SKM-1 treated with dmso at 0.1 percent for 144 hours (cell line): ENCODE results near the gene TGFB1I1.

Experiments
- DNase-seq: peaks from one replicate; lab custom pipeline; 2025; ENCODE audit not compliant: unreplicated experiment; lab: John Stamatoyannopoulos, UW

TGFB1I1 gene

DNA sequence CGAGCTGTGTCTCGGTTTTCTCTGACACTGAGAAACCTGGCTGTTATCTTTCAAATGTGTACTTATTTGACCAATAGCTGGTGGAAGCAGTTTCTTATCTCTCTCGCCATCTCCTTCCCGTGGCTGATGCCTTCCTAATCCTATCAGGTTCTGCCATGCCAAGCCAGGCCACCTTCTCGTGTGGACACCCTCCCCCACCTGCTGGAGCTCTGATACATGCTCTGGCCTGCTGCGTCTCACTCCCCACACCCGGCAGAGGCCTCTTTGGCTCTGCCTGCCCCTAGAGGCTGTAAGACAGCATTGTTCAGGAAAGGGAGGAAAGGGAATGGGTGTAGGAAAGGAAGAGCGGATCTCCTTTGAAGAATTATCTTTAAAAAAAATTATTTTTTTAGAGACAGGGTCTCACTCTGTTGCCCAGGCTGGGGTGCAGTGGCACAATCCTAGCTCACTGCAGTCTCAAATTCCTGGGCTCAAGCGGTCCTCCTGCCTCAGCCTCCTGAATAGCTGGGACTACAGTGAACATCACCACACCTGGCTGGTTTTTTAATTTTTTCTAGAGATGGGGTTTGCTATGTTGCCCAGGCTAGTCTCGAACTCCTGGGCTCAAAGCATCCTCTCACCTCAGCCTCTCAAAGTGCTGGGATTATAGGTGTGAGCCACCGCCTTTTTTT is 20.1 kb upstream of the TGFB1I1 start:
- DNase-seq = peak; percentile 69

DNA sequence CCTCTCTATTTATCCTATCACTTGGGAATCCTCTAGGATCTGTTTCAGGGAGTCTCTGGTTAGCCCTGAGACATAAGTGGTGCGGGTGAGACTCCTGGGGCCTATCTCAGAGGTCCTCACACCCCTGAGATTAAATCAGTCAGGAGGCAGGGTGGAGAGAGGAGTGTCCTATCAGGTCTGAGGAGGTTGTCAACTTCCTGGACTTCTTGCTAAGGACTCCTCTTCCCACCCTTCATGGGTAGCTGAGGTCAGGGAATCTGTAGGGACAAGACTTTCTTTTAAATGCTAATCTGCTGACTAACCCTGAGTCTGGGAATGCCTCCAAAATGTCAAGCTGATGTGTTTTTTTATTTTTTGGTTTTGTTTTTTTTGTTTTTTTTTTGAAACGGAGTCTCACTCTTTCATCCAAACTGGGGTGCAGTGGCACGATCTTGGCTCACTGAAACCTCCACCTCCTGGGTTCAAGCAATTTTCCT is 19.3 kb upstream of the TGFB1I1 start:
- no peak for DNase-seq

DNA sequence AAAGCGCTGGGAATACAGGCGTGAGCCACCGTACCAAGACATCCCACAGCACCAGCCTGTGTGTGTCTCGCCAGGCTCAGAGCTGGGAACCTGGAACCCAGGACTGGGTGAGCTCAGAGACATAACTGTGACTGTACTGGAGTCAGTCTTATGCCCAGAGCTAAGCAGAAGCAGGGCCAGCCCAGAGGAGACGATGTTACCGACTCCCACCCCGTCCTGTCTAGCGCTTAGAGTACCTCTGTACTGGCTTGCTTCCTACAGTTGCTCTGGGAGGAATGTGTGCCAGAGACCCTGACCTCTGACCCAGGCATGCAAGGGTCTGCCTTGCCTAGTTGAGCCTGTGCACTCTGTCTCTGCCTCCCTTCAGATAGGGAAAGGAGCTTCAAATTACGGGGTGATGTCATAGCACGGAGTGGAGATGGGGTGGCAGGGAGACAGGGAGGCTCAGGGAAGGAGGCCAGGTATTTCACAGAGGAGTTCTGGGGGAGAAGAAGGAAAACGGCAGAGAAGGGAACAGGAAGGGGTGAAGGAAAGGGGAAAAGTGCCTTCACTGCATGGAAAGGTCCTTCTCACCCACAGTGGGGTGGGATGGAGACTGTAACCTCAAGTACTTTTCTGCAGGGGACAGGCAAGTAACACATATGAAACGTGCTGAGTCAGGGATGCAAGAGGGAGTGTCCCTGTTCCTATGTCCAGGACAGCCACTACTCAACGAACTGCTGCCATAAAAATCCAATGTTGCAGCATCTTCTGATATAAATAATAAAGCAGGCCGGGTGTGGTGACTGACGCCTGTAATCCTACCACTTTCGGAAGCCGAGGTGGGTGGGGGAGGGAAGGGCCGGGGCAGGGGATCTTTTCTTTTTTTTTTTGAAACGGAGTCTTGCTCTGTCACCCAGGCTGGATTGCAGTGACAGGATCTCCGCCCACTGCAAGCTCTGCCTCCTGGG is 18.4 kb upstream of the TGFB1I1 start:
- DNase-seq = no peak

DNA sequence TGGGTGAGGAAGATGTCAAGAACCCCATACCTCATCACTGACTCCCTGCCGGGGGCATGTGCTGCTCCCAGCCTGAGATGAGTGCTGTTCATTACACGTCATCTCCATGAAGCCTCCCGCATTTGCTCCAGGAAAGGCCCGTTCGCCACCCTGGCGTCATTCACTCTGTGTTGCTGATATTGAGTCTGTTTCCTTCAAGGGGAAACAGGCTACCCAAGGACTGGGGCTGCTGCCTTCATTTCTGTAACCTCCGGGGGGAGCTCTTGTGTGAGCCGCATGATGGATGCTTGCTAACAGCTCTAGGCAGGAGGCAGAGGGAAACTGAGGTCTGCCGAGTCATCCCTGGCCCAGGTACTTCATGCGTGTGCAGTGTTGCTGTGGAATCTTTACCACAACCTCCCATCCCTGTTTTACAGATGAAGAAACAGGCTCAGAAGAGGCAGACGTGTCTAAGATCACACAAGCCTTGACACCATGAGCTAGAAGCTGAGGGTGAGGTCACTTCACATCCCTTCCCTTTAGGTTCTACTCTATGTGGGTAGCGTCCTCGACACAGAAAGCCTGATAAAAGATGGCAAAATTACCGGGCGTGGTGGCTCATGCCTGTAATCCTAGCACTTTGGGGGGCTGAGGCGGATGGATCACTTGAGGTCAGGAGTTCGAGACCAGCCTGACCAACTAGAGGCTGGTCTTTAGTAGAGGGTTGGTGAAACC is 16.2 kb upstream of the TGFB1I1 start:
- DNase-seq = no peak

DNA sequence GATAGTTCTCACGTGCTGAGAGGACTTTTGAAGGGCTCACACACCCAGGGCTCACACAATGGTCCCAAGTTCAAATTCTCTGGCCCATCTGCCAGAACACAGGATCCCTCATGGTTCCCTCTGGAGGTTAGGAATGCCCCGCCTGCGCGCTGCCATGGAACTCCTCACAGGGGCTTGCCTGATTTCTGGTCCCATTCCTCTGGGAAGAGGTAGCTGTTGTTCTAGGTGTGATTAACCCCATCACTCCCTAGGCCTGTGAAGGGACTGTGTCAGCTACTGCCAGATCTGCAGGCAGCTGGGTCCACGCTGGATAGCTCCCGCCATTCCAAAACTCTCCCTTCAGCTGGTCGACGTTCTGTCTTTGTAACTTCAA is 15.0 kb upstream of the TGFB1I1 start:
- no peak for DNase-seq

DNA sequence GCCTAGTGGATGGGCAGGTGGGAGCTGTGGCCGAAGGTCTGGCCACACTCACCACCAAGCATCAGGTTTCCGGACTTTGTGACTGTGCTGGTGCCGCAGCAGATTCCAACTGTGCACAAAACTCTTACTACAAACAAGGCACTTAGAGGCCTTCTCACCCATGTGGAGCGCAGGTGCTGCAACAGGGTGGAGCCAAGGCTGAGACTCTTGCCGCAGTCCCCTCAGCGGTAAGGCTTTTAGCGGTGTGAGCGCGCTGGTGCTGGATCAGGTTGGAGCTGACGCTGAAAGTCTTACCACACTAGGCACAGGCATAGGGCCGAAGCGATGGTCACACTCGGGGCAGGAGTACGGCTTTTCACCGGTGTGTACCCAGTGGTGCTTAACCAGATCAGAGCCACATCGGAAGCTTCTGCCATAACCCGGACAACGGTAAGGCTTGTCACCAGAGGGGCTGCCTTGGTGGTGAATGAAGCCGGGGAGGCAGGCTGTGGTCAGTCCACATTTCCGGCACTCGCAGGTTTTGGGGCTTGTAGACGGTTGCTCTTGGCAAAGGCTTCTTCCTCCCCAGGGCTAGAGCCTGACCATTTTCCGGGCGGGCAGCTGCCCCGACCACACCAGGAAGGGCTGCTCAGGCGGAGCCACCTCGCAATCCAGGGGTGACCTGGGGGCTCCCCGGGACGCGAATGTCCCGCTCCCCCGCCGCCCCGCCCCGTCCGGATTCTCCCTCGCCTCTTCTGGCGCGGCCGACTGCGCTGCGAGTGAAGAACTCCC is 13.7 kb upstream of the TGFB1I1 start:
- peak; percentile 52 for DNase-seq

DNA sequence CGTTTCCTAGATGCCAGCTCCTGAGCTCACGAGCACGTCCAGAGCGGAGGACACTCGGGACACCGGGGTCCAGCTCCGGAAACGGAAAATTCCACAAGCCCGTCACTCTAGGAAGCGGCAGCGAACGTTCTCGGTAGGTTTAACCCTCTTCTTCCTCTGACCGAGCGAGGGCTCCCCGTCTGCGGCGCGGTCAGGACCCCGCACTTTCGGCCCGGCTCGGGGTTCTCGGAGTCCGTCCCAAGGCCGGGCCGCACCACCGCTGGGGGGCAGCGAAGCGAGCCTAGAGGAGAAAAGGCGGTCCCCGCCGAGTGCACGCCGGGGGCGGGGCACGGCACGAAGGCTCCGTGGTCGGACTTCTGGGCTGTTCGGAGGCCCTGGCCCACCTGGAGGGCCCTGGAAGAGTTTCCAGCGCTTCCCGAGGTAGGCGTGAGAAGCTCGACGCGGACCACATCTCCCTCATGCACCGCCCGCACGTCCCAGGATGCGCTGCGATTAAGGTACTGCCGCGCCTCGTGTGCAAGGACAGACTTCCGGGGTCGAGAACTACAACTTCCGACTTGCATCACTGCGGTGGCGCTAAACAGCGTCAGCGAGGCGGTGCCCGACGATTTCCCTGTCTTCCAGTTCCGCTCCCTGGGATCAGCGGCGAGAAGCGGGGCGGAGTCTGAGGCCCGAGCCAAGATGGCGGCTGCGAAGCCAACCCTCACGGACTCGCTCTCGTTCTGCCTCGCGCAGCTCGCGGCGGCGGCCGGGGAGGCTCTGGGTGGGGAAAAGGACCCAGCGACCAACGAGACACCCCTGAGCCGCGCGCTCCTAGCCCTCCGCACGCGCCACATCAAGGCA is 12.9 kb upstream of the TGFB1I1 start, which contains the start of gene ARMC5:
Gene ARMC5 (plus strand): TSS at position 658 of the 843 bp plus-strand sequence. CDS start 24 bp downstream, at position 682.
- peak; percentile 98 for DNase-seq

DNA sequence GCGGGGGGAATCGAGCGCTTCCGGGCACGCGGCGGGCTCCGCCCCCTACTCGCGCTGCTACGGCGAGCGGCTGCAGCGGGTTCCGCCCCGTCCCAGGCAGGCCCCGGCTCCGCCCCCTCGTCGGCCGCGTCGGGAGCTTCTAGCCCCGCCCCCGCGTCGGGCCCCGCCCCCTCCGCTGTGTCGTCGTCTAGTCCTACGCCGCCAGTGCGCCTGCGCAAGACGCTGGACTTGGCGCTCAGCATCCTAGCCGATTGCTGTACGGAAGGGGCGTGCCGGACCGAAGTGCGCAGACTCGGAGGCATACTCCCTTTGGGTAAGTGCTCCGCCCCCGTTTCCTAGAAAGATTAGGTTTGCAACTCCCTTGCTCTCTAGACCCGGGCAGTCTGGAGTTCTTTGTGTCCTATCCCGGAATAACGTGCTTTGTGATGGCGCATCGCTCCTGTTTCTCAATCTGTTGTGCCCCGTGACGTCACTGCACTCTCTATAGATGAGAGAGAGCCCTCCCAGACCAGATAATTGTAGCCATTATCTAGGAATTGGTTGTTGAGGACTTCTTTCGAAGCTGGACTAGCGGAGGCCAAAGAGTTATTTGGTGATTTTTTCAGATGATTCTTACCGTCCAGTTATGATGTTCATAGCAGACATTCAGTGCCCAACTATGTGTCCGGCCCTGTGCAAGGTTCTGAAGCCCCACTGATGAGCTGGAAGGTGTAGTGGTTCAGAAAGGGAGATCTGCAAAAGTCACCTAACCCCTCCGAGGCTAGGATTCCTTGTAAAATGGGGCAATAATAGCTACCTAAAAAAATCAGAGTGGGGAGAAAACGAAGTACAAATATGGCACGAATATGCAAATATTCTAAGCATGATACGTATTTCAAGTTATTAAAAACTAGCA is 12.0 kb upstream of the TGFB1I1 start:
- DNase-seq = peak; percentile 98

DNA sequence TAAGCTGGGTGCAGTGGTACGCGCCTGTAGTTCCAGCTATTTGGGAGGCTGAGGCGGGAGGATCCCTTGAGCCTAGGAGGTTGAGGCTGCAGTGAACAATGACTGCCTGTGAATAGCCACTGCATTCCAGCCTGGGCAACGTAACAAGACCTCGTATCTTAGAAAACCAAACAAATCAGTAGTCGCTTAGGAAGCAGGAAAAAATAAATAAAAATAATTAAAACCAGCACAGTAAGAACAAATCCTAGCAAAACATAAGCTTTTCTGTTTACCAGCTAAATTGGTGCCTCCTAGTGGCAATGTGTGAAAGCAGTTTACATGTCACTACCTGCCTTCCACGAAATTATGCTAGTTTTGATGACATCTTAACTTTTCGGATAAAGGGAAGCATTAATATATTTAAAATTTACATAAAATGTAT is 11.4 kb upstream of the TGFB1I1 start:
- DNase-seq = peak; percentile 34

DNA sequence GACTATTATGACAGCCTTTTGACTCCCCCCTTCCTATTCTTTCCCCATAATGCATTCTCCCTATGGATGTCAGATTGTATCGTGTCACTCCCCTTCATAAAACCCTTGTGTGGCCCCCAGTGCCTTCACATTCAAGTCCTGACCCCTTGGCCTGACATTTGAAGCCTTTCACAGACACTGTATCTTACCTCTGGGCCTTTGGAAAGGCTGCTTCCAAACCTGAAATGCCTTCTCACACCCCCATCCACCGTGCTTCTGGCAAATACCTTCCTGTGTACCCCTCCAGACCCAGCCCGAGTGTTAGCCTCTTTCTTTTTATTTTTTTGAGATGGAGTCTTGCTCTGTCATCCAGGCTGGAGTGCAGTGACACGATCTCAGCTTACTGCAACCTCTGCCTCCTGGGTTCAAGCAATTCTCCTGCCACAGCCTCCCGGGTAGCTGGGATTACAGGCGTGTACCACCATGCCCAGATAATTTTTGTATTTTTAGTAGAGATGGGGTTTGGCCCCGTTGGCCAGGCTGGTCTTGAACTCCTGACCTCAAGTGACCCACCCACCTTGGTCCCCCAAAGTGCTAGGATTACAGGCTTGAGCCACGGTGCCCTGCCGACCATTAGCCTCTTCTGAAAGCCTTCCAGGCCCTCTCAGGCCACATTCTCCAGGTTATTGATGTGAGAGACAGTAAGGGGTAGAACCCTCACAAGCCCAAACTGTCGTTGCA is 10.6 kb upstream of the TGFB1I1 start:
- DNase-seq = no peak

DNA sequence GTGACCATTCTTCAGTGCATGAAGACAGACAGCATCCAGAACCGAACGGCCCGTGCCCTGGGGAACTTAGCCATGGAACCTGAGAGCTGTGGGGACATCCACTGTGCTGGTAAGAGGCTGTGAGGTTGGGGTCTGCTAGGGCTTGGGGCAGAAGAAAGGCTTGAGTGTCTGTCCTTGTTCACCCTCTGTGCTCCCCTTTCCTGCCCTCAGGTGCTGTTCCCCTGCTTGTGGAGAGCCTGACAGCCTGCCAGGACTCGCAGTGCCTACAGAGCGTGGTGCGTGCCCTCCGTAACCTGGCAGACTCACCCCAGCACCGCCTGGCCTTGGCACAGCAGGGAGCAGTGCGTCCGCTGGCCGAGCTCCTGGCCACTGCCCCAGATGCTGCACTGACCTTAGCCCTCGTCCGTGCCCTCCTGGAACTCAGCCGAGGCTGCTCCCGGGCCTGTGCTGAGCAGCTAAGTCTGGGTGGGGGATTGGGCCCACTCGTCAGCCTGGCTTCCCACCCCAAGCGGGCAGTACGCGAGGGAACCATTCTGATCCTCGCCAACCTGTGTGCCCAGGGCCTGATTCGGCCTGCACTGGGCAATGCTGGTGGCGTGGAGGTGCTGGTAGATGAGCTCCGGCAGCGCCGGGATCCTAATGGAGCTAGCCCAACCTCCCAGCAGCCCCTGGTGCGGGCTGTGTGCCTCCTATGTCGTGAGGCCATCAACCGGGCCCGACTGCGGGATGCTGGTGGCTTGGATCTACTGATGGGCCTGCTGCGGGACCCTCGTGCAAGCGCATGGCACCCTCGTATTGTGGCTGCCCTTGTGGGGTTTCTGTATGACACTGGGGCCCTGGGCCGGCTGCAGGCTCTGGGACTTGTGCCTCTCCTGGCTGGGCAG is 9.8 kb upstream of the TGFB1I1 start:
- DNase-seq = no peak

DNA sequence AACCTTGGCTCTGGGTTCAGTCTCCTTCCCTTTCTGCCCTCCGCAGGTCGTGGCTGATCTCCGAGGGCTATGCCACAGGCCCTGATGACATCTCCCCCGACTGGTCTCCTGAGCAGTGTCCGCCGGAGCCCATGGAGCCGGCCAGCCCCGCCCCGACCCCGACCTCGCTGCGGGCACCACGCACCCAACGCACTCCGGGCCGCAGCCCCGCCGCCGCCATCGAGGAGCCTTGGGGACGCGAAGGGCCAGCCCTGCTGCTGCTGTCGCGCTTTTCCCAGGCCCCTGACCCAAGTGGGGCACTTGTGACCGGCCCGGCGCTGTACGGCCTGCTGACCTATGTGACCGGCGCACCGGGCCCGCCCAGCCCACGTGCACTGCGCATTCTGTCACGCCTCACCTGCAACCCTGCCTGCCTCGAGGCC is 7.6 kb upstream of the TGFB1I1 start:
- no peak for DNase-seq

DNA sequence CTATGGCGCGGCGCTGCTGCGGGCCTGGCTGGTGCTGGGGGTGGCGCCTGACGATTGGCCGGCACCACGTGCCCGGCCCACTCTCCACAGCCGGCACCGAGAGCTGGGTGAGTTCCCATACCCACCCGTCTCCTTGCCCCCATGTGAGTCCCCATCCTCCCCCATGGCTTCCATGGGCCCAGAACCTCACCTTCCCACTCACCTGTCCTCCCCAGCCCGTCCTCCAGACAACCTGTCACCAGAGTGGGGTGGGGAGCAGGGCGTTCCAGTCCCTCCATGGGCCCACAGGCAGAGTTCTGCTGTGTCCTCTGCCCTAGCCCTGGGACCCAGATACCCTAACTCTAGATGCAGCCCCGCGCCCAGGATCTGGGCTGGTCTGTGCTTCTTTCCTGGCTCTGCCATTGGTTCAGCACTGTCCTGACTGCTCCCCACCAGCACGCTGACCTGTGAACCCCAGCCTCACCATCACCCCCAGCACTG is 7.1 kb upstream of the TGFB1I1 start:
- no peak for DNase-seq

DNA sequence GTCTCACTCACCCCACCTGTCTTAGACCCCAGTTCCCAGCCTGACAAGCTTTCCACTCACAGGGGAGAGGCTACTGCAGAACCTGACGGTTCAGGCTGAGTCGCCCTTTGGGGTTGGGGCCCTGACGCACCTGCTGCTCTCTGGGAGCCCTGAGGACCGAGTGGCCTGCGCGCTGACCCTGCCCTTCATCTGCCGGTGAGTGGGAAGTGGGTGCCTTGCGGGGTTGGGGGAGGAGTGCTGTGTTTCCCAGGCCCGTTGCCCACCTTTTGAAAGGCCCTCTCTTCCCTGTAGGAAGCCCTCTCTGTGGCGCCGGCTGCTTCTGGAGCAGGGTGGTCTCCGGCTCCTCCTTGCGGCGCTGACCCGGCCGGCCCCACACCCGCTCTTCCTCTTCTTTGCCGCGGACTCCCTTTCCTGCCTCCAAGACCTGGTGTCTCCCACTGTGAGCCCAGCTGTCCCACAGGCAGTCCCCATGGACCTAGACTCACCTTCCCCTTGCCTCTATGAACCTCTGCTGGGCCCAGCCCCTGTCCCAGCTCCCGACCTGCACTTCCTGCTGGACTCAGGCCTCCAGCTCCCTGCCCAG is 6.1 kb upstream of the TGFB1I1 start:
- DNase-seq = no peak

DNA sequence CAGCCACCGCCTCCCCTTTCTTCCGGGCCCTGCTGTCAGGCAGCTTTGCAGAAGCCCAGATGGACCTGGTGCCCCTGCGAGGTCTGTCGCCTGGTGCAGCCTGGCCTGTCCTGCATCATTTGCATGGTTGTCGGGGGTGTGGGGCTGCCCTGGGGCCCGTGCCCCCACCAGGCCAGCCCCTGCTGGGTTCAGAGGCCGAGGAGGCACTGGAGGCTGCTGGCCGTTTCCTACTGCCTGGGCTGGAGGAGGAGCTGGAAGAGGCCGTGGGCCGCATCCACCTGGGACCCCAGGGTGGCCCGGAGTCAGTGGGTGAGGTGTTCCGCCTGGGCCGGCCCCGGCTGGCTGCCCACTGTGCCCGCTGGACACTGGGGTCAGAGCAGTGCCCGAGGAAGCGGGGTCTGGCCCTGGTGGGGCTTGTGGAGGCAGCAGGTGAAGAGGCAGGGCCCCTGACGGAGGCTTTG is 5.5 kb upstream of the TGFB1I1 start:
- no peak for DNase-seq

DNA sequence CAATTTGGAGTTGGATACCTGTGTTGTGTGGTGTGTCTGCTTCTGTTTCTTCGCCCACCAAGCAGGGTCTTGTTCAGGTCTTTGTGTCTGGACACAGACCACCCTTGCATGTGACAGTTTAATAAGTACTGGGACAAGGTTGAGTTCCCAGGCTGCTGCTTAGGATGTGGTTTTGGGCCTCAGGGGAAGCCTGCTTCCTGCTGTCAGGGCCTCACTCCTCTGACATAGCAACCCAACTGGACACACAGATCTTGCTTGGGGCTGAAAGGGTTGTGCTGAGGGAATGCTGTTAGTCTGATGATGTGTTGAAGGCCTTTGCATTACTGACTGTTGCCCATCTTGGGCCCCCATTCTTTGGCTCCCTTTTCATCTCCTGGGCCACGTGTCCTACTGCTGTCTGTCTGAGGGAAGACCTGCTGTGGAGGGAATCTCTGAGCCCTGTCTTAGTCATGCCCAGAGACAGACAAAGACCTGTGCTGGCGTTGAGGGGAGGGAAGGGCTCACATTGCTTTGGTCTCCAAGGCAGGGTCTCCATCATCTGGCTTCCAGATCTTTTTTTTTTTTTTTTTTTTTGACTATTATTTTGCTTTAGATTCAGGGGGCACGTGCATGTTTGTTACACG is 4.7 kb upstream of the TGFB1I1 start:
- peak; percentile 19 for DNase-seq
